HG03460 (cell line): ENCODE data around the gene MLLT10.
A peak's percentile ranks its signal among the peaks of the same experiment; 100 is the strongest.
"Not testable (repeated sequence)": the region's sequence is repeated elsewhere in the genome, so short reads cannot be mapped to it uniquely, and the experiment has no call there.

ENCODE experiments used
- ATAC-seq: cut with Tn5 transposase; IDR thresholded peaks from one replicate; pipeline ENCODE4 v1.9.1; 2021; ENCODE audit not compliant: unreplicated experiment

MLLT10 gene

GRCh38 chr10:21692916-21693315 lies 158.9 kb downstream of the MLLT10 start:
- no peak for ATAC-seq

- no peak for ATAC-seq
Observed at GRCh38 chr10:21693418-21693817, 159.4 kb downstream of the MLLT10 start.

GRCh38 chr10:21694631-21695030 lies 160.6 kb downstream of the MLLT10 start:
- ATAC-seq: no peak

GRCh38 chr10:21696302-21696701 lies 162.3 kb downstream of the MLLT10 start:
- ATAC-seq: no peak

- ATAC-seq: no peak
Observed at GRCh38 chr10:21699575-21699974, 165.5 kb downstream of the MLLT10 start.

- ATAC-seq: no peak
Observed at GRCh38 chr10:21700474-21700873, 166.4 kb downstream of the MLLT10 start.

- peak; percentile 59 for ATAC-seq
Observed at GRCh38 chr10:21702633-21703111, 168.6 kb downstream of the MLLT10 start.

GRCh38 chr10:21705142-21705827 lies 171.3 kb downstream of the MLLT10 start:
- ATAC-seq: no peak

- no peak for ATAC-seq
Observed at GRCh38 chr10:21705828-21706176, 171.8 kb downstream of the MLLT10 start.

- no peak for ATAC-seq
Observed at GRCh38 chr10:21707498-21707897, 173.5 kb downstream of the MLLT10 start.

- no peak for ATAC-seq
Observed at GRCh38 chr10:21712975-21713374, 178.9 kb downstream of the MLLT10 start.

GRCh38 chr10:21715531-21716195 lies 181.6 kb downstream of the MLLT10 start:
- no peak for ATAC-seq

GRCh38 chr10:21717437-21718054 lies 183.5 kb downstream of the MLLT10 start:
- not testable (repeated sequence) for ATAC-seq

GRCh38 chr10:21719502-21719901 lies 185.5 kb downstream of the MLLT10 start:
- ATAC-seq: no peak

- ATAC-seq: no peak
Observed at GRCh38 chr10:21720090-21720489, 186.1 kb downstream of the MLLT10 start.

- ATAC-seq: no peak
Observed at GRCh38 chr10:21721000-21721665, 187.1 kb downstream of the MLLT10 start.

- ATAC-seq: no peak
Observed at GRCh38 chr10:21722209-21722608, 188.2 kb downstream of the MLLT10 start.

GRCh38 chr10:21724020-21724589 lies 190.1 kb downstream of the MLLT10 start:
- no peak for ATAC-seq

GRCh38 chr10:21724687-21725367 lies 190.8 kb downstream of the MLLT10 start:
- ATAC-seq: peak; percentile 90

- no peak for ATAC-seq
Observed at GRCh38 chr10:21726601-21727225, 192.7 kb downstream of the MLLT10 start.
